Endothelial cell of umbilical vein (primary cell): ENCODE measurements around the gene ZNF628. TPM values are rescaled to one million over a fixed set of nuclear protein-coding genes. Genes with fewer than 3 reads are reported as not detected.

ENCODE experiments used
- BruUV-seq: library from RNA; stranded (reverse); fragments of 400-500 nt; replicated peaks from 2 replicates; lab custom pipeline; 2021; lab: Mats Ljungman, UMichigan
- CTCF ChIA-PET: fragments of 300-600, 350-600 bp; sonication (Branson Sonifier 250); formaldehyde crosslinking; loops from one replicate; lab custom pipeline; 2021; ENCODE audit warnings: antibody characterized with exemption, inconsistent platforms; lab: Charles Lee
- POLR2A ChIA-PET: fragments of 300-600, 350-600 bp; sonication (Branson Sonifier 250); formaldehyde crosslinking; loops from one replicate; lab custom pipeline; 2021; ENCODE audit warnings: antibody characterized with exemption, inconsistent platforms; lab: Charles Lee
- DNase-seq: peaks from one replicate; pipeline ENCODE4 v3.0.0-alpha.2; 2011; ENCODE audit warnings: low read depth, low spot score
- FAIRE-seq: peaks from 2 replicates; lab custom pipeline; 2011; peaks lifted over from hg19 to GRCh38; lab: Jason Lieb, UNC
- H2AFZ ChIP-seq: 2 replicates; pipeline ENCODE4 v1.6.0; 2012; ENCODE audit warnings: low read depth, low read length, control low read depth, inconsistent platforms
- H3K27ac ChIP-seq: 2 replicates; pipeline ENCODE4 v1.5.1; 2011; ENCODE audit warnings: low read depth, mild to moderate bottlenecking, control low read depth, low read length, moderate library complexity; ENCODE audit not compliant: insufficient read depth
- H3K27me3 ChIP-seq, 2 experiments: 2 replicates each; pipeline versions ENCODE4 v1.6.0 to v1.6.1; 2011; ENCODE audit warnings: low read length in 2 of 2, mixed read lengths in 1 of 2; ENCODE audit not compliant: control insufficient read depth in 2 of 2, insufficient read depth in 2 of 2
- H3K36me3 ChIP-seq, 2 experiments: 2 replicates in 1 of 2; 3 replicates in 1 of 2; pipeline ENCODE4 v1.5.1; 2011; ENCODE audit warnings: low read length in 2 of 2, mild to moderate bottlenecking in 1 of 2, moderate library complexity in 1 of 2; ENCODE audit not compliant: control insufficient read depth in 2 of 2, insufficient read depth in 2 of 2; ENCODE audit errors: extremely low read depth in 1 of 2
- H3K4me1 ChIP-seq: 3 replicates; pipeline ENCODE4 v1.5.1; 2011; ENCODE audit warnings: mild to moderate bottlenecking, low read length; ENCODE audit not compliant: control insufficient read depth, insufficient read depth; ENCODE audit errors: extremely low read depth
- H3K4me2 ChIP-seq: 2 replicates; pipeline ENCODE4 v1.6.1; 2011; ENCODE audit warnings: low read length, control low read depth, mixed read lengths; ENCODE audit not compliant: insufficient read depth
- H3K4me3 ChIP-seq, 3 experiments: fragments of 200-600 bp in 1 of 3; sonication (generic), shearing (Covaris generic) in 1 of 3; replicated peaks in 1 of 3; 2 replicates each; pipeline ENCODE4 v1.5.1; 2011 to 2016; ENCODE audit warnings: control low read depth in 3 of 3, low read length in 3 of 3, mild to moderate bottlenecking in 2 of 3, inconsistent platforms in 1 of 3, low read depth in 1 of 3, moderate library complexity in 1 of 3; ENCODE audit not compliant: insufficient read depth in 1 of 3
- H3K79me2 ChIP-seq: 2 replicates; pipeline ENCODE4 v1.6.0; 2012; ENCODE audit warnings: low read length, inconsistent platforms; ENCODE audit not compliant: control insufficient read depth, insufficient read depth
- H3K9ac ChIP-seq: replicated peaks from 2 replicates; pipeline ENCODE3; 2011; ENCODE audit warnings: low read length, control low read depth; ENCODE audit not compliant: insufficient read depth; ENCODE audit errors: extremely low read depth
- H3K9me1 ChIP-seq: replicated peaks from 3 replicates; pipeline ENCODE4 v1.6.0; 2011; ENCODE audit warnings: mild to moderate bottlenecking, low read length; ENCODE audit not compliant: control insufficient read depth, insufficient read depth; ENCODE audit errors: extremely low read depth
- H3K9me3 ChIP-seq: replicated peaks from 2 replicates; pipeline ENCODE4 v1.5.1; 2012; ENCODE audit warnings: low read length, inconsistent platforms; ENCODE audit not compliant: control insufficient read depth, insufficient read depth
- H4K20me1 ChIP-seq: replicated peaks from 2 replicates; pipeline ENCODE3; 2011; ENCODE audit warnings: mild to moderate bottlenecking, low read length; ENCODE audit not compliant: control insufficient read depth, insufficient read depth; ENCODE audit errors: extremely low read depth
- EZH2 ChIP-seq: IDR thresholded peaks from 2 replicates; pipeline ENCODE4 v1.6.1; 2012; ENCODE audit warnings: borderline replicate concordance, low read depth, mild to moderate bottlenecking, moderate library complexity, low read length, inconsistent platforms; ENCODE audit not compliant: severe bottlenecking
- FOS ChIP-seq: IDR thresholded peaks from 2 replicates; pipeline ENCODE4 v1.6.1; 2011; ENCODE audit warnings: mild to moderate bottlenecking, low read length, moderate library complexity, borderline replicate concordance; ENCODE audit not compliant: insufficient read depth
- GATA2 ChIP-seq: IDR thresholded peaks from 2 replicates; pipeline ENCODE4 v1.7.0; 2011; ENCODE audit warnings: low read depth, mild to moderate bottlenecking, moderate library complexity, mixed read lengths, low read length; ENCODE audit not compliant: insufficient read length, insufficient read depth
- JUN ChIP-seq: IDR thresholded peaks from 2 replicates; pipeline ENCODE4 v1.6.1; 2011; ENCODE audit warnings: borderline replicate concordance, low read depth; ENCODE audit not compliant: insufficient read length, insufficient read depth
- MYC ChIP-seq: IDR thresholded peaks from one replicate; pipeline ENCODE4 v1.6.1; 2011; ENCODE audit warnings: mild to moderate bottlenecking, low read depth, low read length
- POLR2A ChIP-seq: IDR thresholded peaks from 2 replicates; pipeline ENCODE4 v1.6.1; 2012; ENCODE audit warnings: low read depth, mild to moderate bottlenecking, control low read depth, low read length
- POLR2AphosphoS5 ChIP-seq: IDR thresholded peaks from 2 replicates; pipeline ENCODE4 v1.6.1; 2012; ENCODE audit warnings: low read depth, mild to moderate bottlenecking, control low read depth, low read length, moderate library complexity; ENCODE audit not compliant: insufficient read depth
- dilution Hi-C: fragments of 300-500 bp; cut with MboI; formaldehyde crosslinking; loops from one replicate; pipeline ENCODE4 v1.15.0; 2019; ENCODE audit warnings: low sequenced_read_pairs; ENCODE audit not compliant: extremely low pct_ligation_motif_present
- intact Hi-C: fragments of 100-400 bp; cut with micrococcal nuclease; formaldehyde crosslinking; loops from one replicate; pipeline ENCODE4 v1.10.0; 2022
- polyA plus RNA-seq, 4 experiments: library from polyadenylated mRNA; depleted of rRNA in 3 of 4; stranded (reverse) in 3 of 4; unstranded in 1 of 4; fragments of >200 nt; gene quantifications; 2 replicates each; pipeline versions ENCODE4 v1.2.1 to v1.2.3, GENCODE V29; 2011 to 2012; ENCODE audit warnings: missing spikeins in 1 of 4
- total RNA-seq: library from RNA; stranded (reverse); gene quantifications from 2 replicates; pipeline ENCODE4 v1.2.3, GENCODE V29; 2021
- TF ChIP-seq, protein P1 (sequence below): IDR thresholded peaks from 2 replicates; pipeline ENCODE4 v1.6.1; 2011; ENCODE audit not compliant: insufficient read depth, insufficient read length
- TF ChIP-seq, protein P2 (sequence below), 2 donors: IDR thresholded peaks; 1 replicate in 1 of 2; 2 replicates in 1 of 2; pipeline ENCODE4 v1.5.1; 2011; ENCODE audit warnings: low read length in 2 of 2, mild to moderate bottlenecking in 2 of 2, moderate library complexity in 2 of 2, control low read depth in 1 of 2, inconsistent platforms in 1 of 2, low read depth in 1 of 2; ENCODE audit not compliant: insufficient read depth in 1 of 2; ENCODE audit errors: extremely low read depth in 1 of 2

ZNF628 gene
- total and polyA plus RNA-seq, 2 donors (not counting 3 experiments of a cell fraction or from before 2014, with no cell fraction given): 2.0 to 10.4 TPM

DNA sequence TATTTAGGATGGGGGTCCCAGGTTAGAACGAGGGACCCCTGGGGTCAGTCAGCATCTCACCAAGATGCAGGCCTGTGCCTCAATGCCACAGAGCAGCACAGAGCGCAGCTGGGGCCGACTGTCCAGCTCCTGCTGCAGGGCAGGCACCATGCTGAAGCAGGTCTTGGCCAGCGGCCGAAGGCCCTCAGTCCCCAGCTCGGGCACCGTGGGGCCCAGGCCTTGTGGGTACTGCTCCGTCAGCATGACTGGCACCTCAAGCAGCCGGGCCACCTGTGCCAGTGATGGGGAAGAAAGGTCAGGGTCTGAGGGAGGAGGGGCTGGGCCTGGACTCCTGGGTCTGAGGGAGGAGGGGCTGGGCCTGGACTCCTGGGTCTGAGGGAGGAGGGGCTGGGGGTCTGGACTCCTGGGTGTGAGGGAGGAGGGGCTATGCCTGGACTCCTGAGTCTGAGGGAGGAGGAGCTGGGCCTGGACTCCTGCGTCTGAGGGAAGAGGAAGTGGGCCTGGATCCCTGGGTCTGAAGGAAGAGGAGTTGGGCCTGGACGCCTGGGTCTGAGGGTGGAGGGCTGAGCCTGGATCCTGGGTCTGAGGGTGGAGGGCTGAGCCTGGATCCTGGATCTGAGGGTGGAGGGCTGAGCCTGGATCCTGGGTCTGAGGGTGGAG lies 20.7 kb upstream of the ZNF628 start:
- H3K27me3 ChIP-seq: peaks cover 6 to 12% of the 10 kb centered on the region in 2 experiments
- FAIRE-seq (no peak), DNase-seq (no peak)
- H3K4me2 ChIP-seq: no peak overlapping the region
- POLR2A ChIA-PET: no interaction called here
- H3K27ac ChIP-seq: no peak overlapping the region
- no peak overlapping the region for H3K9ac ChIP-seq
- H4K20me1 ChIP-seq: no peaks in the 10 kb centered on the region
- CTCF ChIA-PET: no interaction called here
- peaks cover 0 to 3% of the 10 kb centered on the region in 2 experiments for H3K36me3 ChIP-seq
- H2AFZ ChIP-seq: no peak overlapping the region
- no peaks in the 10 kb centered on the region for H3K79me2 ChIP-seq
- intact Hi-C loops (no loop called here), dilution Hi-C loops (no loop called here)
- TF ChIP-seq MYC (no peak), EZH2 (no peak), POLR2AphosphoS5 (no peak), FOS (no peak), GATA2 (no peak), JUN (no peak), POLR2A (no peak)
- TF ChIP-seq, protein P1, sequence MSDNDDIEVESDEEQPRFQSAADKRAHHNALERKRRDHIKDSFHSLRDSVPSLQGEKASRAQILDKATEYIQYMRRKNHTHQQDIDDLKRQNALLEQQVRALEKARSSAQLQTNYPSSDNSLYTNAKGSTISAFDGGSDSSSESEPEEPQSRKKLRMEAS: no peak
- TF ChIP-seq, protein P2, sequence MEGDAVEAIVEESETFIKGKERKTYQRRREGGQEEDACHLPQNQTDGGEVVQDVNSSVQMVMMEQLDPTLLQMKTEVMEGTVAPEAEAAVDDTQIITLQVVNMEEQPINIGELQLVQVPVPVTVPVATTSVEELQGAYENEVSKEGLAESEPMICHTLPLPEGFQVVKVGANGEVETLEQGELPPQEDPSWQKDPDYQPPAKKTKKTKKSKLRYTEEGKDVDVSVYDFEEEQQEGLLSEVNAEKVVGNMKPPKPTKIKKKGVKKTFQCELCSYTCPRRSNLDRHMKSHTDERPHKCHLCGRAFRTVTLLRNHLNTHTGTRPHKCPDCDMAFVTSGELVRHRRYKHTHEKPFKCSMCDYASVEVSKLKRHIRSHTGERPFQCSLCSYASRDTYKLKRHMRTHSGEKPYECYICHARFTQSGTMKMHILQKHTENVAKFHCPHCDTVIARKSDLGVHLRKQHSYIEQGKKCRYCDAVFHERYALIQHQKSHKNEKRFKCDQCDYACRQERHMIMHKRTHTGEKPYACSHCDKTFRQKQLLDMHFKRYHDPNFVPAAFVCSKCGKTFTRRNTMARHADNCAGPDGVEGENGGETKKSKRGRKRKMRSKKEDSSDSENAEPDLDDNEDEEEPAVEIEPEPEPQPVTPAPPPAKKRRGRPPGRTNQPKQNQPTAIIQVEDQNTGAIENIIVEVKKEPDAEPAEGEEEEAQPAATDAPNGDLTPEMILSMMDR (IDR thresholded peaks at IDR 0.05; ENCODE audit: extremely low read depth in 1 of 2, insufficient read depth in 1 of 2, low read depth in 1 of 2, low read length in 2 of 2): no peak
- H3K9me1 ChIP-seq: no peaks in the 10 kb centered on the region
- H3K4me3 ChIP-seq: no peak overlapping the region
- BruUV-seq: no TSS peak
- H3K4me1 ChIP-seq: peaks cover 5% of the 10 kb centered on the region
- H3K9me3 ChIP-seq: no peaks in the 10 kb centered on the region
